HT1080 (cell line): ENCODE results near the gene SLC9C1. TPM values are rescaled to one million over a fixed set of nuclear protein-coding genes. Genes with fewer than 3 reads are reported as not detected.
"Not testable (repeated sequence)": the region's sequence is repeated elsewhere in the genome, so short reads cannot be mapped to it uniquely, and the experiment has no call there.

Experiments
- DNase-seq: peaks from one replicate; pipeline ENCODE4 v3.0.0-alpha.2; 2015; ENCODE audit warnings: low read depth
- total RNA-seq: library from RNA; depleted of rRNA; stranded (reverse); fragments of >200 nt; shearing (Covaris generic); gene quantifications from 2 replicates; pipeline ENCODE4 v1.2.3, GENCODE V29; 2014

The SLC9C1 gene
- total RNA-seq, 1 experiment from 2014 or later = not detected

DNA sequence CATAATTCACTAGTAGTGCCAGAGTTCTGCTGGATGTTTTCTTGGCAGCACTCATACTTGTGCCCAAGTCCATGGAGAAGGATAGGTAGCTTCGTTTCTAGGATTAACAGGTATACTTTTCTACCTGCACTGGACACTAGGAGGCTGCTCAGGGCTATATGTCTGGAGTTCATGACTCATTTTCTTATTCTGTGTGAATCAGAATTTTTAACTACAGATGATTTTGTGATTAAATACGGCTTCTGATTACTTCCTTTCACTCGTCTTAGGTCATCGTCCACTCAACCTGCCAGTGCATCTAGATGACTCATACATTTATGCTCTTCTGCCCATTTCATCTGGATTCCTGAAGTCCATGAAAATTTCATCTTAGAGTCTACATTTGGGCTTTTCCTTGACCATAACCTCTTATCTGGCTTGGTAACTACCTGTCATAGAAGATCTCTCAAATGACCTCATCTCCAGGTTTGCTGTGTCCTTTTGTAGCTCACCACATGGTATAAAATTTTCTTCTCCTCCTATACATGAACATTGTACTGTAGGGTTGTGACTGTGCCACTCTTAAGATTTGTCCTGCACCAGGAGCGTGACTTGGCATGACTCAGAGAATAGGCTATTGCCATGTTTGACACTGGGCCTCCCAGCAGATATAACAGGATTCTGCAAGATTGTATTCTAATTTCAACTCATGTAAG is 94.2 kb downstream of the SLC9C1 start:
- peak; percentile 84 for DNase-seq

DNA sequence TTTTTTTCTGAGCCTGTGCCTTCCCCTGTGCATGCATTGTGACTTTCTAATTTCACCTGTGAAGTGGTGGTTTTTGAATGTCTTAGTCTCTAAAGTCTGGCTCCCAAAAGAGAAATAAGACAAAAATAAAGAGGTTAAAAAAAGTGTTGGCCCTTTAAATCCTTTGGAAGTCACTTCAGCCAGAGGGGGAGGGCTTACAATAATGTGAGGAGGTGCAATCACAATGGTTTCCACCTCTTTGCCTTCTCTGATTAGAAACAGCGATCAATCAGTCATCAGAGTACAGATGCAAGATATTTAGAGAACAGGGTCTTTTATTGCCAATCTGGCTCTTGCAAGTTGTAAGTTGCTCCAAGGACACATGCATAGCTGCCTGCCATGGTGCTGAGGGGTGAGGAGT is 96.9 kb downstream of the SLC9C1 start:
- no peak for DNase-seq

DNA sequence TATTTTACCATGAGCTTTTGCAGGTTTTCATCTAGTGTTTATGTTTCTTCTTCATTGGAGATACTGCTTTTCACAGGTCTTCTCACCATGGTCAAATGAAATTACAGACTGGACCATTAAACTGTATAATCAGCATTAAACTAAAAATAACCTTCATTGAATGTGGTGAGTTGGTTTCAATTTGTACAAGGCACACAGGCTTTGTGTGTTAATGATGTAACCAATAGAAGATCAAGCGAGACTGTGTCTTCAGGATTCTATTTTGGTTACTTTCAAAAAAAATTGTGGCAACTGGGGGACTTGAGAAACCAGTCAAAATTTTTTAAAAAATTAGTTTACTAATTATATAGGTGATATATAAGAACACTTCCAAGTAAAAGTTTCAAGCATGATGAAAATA is 106.7 kb downstream of the SLC9C1 start:
- DNase-seq = no peak

DNA sequence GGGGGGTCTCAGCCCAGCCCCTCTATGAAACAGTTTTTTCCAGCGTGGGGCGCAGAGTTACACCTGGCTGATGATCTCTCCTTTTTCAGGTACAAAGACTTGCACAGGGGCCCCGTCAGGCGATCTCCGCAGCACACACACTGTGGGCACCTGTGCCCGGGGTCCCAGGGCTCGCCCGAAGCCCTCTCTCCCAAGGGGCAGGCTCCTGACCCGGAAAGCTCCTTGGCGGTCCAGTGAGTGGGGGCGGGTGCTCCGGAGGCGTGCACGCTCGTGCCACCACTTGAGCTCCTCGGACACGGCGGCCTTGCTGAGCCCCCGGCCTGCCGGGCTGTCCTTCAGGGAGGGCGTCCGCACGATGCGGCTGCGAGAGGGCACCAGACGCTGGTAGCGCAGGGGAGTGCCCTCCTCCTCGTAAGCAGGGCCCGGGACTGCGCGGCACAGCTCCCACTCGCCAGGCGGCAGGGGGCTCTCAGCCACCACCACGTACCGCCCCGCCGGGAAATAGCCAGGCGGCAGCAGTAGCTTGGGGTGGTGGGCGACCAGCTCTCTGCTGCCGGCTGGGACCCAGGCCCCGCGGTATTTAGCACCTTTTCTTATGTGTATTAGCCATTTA is 108.5 kb downstream of the SLC9C1 start:
- not testable (repeated sequence) for DNase-seq

DNA sequence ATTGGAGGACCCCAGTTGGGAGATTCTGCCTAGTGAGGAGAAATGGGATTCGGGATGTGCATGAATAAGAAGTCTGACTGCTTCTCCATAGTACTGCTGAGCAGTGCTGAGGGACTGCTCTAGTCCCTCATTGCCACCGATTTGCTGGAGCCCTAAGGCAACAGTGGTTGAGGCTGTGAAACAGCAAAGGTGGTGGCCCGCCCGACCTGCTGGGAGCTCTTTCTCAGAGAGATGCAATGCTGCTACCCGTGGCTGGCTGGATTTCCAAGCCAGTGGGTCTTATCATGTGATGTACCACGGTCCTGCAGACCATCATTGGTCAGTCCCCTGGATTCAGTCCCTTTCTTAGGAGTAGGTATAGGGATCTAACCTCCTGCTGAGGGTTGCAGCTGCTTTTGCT is 118.4 kb downstream of the SLC9C1 start:
- no peak for DNase-seq

DNA sequence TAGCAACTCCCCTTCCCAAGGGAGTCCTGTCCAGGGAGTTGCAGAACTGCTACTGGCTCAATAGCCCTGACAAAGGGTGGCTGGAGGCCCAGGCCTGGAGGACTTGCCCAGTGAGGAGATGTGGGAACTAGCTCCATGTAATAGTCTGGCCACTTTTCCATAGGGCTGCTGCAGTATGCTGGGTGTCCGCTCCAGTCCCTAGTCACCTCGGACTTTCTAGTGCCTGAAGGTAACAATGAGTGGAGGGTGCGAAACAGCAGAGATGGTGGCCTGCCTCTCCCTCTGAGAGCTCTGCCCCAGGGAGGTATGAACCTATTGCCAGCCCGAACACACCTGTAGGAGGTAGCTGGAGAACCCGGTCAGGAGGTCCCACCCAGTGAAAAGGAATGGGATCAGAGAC is 119.0 kb downstream of the SLC9C1 start:
- DNase-seq = no peak

DNA sequence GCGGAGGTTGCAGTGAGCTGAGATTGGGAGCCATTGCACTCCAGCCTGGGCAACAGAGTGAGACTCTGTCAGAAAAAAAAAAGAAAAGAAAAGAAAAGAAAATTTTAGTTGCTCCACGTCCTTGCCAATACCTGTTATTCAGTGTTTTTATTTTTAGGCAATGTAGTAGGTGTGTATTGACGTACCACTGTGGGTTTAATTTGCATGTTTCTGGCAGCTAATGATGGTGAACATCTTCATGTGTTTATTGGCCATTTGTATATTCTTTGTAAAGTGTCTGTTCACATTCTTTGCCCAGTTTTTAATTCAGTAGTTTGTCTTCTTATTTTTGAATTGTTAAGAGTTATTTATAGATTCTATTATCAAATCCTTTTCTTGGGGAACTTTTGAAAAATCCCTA is 122.9 kb downstream of the SLC9C1 start:
- no peak for DNase-seq

DNA sequence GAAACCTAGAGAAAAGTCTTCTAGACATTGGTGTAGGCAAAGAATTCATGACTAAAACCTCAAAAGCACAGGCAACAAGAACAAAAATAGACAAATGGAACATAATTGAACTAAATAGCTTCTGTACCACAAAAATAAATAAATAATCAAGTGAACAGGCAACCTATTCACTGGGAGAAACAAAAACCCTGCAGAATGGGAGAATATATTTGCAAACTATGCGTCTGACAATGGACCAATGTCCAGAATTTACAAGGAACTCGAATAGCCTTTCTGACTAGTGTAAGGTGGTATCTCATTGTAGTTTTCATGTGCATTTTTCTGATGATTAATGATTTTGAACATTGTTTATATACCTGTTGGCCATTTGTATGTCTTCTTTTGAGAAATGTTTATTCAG is 124.0 kb downstream of the SLC9C1 start:
- no peak for DNase-seq

DNA sequence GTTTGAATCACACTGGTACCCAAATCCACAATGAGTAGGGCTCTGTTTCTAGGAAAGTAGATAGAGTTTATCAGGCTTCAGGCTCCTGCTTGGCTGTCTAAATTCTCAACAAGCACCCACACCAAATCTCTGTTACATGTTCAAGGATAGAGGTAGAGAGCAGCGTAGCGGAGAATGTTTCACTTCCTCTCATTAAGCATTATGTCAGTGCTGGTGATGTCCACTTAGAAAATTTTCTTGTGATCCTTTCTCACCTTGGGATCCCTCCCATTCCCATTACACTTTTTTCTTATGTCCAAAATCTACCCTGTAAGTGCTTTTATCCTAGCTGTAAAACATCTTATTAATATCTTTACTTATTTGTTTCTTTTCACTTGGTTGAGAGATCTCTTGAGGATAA is 126.3 kb downstream of the SLC9C1 start:
- DNase-seq = no peak

DNA sequence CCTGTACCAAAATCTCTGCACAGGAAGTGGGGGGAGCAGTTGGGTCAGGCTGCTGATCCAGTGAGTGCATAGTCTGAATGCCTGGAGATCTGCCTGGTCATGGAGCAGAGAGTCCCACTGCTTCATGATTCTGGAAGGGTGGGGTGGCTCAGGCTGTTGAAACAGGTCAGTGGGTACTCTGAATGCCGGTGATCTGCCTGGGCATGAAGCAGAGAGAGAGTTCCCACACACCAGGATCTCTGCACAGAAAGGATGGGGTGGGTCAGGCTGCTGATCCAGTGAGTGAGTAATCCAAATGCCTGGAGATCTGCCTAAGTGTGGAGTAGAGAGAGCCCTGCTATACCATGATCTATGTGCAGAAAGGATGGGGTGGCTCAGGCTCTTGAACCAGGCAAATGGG is 144.9 kb downstream of the SLC9C1 start:
- peak; percentile 41 for DNase-seq

DNA sequence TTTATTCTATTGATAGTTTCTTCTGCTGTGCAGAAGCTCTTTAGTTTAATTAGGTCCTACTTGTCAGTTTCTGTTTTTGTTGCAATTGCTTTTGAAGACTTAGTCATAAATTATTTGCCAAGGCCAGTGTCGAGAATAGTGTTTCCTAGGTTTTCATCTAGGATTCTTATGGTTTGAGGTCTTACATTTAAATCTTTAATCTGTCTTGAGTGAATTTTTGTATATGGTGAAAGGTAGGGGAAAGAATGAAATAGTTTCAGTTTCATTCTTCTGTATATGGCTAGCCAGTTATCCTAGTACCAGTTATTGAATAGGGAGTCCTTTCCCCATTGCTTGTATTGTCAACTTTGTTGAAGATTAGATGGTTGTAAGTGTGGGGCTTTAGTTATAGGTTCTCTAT is 150.3 kb downstream of the SLC9C1 start:
- no peak for DNase-seq

DNA sequence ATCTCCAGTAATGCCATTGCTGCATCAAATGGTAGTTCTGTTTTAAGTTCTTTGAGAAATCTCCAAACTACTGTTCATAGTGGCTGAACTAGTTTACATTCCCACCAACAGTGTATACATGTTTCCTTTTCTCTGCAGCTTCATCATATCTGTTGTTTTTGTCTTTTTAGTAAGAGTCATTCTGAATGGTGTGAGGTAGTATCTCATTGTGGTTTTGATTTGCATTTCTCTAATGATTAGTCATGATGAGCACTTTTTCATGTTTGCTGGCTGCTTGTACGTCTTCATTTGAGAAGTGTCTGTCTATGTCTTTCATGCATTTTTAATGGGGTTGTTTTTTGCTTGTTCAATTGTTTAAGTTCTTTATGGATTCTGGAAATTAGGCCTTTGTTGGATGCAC is 150.8 kb downstream of the SLC9C1 start:
- DNase-seq = peak; percentile 43

DNA sequence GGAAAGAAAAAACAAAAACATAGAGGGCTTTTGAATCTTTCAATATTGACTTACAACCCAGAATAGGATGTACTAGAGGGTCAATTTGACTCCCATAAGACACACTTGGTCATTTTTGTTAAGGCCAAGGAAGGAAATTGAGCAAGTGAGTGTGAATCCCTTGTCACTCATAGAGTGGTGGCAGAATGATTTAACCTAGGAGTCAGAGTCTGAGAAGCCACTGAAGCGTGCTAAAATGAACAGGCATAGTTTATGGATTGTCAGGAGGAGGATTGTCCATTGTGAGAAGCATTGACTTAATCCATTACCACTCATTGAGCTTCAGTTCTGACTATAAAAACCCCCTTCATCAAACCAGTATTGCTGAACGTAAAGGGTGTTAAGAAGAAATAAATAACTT is 152.7 kb downstream of the SLC9C1 start:
- no peak for DNase-seq

DNA sequence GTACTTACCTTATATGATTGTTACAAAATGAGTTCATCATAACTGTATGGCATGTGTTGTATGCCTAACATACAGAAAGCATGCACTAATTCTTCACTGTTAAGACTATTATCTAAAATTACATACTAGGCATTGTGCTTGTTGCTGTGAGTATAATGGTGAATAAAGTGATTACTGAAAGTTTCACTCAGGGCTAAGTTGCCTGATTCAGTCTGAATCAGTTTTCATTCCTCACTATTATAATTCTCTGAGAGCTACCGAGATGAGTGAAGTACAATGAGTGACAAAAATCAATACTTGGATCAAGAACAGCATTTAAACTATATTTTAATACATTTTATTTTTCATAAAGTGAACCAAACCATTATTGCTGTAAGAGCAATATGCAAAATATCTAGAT is 153.4 kb downstream of the SLC9C1 start:
- no peak for DNase-seq

DNA sequence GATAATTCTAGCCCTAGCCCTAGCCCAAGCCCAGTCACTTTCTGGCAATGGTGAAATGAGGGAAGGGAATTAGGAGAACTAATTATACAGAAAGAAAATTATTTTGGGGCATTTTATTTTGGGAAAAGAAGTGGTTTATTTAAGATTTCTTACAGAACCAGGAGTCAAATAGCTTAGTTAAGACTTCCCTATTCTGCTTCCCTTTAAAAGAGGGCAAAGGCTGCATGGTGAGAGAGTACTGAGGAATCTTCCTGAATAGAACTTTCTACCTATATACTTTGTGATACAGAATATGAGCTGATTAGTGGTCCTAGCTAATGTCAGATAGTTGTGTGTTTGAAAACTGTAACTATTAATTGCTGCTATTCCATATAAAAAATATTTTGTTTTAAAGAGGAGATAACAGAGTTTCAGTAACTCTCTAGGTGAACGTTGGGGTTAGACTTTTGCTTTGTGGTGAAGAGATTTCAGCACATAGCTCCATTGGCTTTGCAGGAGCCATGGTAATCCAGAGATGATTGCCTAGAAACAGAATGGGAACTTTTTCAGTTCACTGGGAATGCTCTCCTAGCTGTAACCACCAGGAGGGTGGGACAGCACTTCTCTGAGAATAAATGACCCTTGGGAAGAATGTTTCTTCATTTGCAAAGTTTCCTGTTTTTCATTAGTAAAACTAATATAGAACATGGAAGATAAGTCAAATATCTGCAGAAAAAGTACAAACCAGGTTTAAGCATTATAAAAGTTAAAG is 155.6 kb downstream of the SLC9C1 start:
- DNase-seq = no peak

DNA sequence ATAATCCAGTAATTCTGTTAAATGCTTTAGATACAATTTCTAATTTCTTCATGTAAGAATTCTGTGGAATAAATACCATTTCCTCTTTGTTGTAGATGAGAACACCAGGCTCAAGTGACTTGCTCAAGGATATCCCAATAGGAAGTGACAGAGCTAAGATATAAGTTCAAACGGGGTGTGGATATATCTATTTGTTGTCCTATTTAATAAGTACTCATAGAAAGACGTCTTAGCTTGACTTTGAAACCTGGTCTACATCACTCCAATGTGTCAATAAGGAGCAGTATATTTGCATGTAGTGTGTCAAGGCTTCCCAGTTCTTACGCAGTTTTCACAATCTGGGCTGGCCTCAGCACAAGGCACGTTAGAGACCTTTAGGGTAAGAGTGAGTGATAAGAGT is 156.2 kb downstream of the SLC9C1 start:
- no peak for DNase-seq

DNA sequence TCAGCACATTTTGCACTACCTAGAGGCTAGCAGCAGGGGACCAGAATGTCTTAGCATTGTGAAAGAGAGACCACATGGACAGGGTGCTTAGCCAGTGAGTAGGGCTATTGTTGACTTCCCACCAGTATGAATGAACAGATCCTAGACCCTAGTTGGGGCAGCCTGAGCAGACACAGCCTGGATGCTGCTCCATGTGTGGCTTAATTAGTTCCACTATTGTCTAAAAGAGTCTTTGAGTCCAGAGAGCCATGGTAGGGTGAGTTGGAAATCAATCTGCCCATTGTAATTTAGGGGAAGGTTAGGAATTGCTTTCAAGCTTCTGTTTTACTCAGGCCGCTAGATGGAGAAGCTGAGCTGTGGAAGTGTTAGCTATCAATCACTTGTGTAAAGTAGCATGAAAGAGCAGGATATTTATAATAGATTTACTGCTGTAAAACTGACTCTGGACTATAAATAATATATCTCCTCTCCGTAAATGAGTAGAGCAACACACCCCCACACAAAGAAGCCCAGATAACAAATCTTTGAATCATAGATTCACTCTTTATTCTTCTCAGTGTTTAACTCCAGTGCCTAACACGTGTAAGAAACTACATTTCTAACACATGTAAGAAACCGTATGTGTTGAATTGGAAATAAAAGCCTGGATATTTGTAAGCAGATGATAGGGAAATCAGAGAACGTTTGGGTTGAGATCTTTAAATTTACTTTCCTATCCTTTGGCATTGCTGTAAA is 156.9 kb downstream of the SLC9C1 start:
- DNase-seq = peak; percentile 60

DNA sequence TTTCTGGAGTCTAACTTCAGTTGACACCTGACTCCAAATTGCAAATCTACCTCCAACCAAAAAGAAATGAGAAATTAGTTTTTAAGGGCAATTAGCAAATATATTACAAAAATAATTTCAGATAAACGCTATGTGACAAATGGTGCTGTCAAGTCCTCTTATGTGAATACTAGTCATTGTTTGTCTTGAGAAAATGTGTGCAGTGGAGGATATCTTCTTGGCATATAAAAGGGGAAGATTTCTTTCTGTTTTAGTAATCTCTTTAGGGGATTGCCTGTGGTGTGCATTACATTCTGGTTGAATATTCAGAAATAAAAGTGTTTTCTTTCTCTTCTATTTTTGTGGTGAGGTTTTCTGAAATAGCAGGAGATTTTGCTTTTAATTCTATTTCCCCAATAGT is 158.0 kb downstream of the SLC9C1 start:
- DNase-seq = no peak

DNA sequence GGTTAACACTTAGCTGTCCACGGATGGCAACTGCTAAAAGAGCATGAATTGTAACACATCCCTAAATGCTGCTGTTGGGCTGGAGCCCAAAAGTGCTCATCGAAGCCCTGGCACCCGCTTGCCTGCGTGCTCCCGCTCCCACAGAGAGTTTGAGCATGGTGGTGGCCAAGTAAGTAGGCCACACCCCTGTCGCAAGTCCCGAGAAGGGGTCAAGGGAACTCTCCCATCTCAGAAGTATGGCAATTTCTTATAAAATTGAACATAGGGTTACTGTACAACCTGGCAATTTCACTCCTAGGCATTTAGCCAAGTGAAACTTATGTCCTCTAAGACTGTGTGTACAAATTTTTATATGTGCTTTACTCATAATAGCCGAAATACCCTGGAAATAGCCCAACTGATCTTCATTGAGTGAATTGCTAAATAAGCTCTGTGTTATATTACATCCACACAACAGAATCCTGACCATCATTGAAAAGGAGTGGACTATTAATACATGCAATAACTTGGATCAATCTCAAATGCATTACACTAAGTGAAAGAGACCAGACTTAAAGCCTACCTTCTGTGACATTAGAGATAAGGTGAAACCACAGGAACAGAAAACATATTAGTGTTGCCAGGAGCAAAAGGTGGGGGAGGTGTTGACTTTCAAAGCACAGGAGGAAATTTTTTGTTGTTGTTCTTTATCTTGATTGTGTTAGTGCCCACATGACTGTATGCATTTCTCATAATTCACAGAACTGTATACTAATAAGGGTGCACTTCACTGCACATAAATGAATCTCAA is 159.5 kb downstream of the SLC9C1 start:
- DNase-seq = no peak

DNA sequence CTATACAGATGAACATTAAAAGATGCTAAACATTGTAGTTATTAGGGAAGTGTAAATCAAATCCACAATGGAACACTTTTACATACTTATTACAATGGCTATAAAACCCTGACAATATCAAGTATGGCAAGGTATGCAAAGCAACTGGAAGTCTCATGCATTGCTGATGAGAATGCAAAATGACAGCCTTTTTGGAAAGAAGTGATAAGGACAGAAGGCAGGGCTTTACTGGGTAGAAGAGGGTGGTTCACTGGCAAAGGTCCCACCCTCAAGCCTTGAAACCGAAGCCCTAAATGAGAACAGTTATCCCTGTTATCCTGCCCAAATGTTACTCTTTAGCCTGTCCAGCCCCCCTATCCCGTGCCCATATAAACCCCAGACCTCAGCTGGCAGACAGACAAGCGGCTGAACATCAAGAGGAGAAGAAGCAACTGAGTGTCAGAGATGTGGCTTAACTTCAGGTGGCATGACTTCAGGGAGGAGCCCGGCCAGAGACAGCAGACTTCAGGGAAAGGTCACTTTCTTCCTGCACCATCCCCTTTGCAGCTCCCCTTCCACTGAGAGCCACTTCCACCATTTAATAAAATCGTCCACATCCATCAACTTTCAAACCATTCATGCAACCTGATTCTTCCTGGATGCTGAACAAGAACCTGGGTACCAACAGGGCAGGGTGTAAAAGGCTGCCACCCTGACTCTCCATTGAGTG is 160.2 kb downstream of the SLC9C1 start:
- DNase-seq = no peak
